ENCODE results near the gene MDM1.

Gene MDM1

DNA sequence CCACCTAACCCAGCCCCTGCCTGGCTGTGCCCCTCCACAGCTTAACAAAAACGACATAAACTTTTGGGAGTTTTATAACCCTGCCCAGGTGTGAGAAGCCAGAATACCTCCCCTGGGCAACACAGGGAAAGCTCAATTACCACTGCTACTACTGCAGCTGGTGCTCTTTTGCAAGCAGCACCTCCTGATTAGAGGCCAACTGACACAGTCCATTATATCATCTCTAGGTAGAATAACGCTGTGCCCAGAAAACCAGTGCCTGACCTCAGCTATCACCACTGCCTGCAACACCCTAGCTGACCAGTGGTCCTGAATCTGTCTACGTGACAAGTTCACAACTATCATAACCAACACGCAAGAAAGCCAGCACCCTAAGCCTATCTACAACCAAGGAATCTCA lies 34.2 kb downstream of the MDM1 start:
- no peak overlapping the region for H3K9ac ChIP-seq (ENCODE audit: low read depth, low read length, poor library complexity, severe bottlenecking)
- no peak overlapping the region for H2AFZ ChIP-seq (ENCODE audit: low read length)
- H3K4me2 ChIP-seq (ENCODE audit: low read depth, low read length, poor library complexity, severe bottlenecking): no peak overlapping the region
- TF ChIP-seq, protein P1, sequence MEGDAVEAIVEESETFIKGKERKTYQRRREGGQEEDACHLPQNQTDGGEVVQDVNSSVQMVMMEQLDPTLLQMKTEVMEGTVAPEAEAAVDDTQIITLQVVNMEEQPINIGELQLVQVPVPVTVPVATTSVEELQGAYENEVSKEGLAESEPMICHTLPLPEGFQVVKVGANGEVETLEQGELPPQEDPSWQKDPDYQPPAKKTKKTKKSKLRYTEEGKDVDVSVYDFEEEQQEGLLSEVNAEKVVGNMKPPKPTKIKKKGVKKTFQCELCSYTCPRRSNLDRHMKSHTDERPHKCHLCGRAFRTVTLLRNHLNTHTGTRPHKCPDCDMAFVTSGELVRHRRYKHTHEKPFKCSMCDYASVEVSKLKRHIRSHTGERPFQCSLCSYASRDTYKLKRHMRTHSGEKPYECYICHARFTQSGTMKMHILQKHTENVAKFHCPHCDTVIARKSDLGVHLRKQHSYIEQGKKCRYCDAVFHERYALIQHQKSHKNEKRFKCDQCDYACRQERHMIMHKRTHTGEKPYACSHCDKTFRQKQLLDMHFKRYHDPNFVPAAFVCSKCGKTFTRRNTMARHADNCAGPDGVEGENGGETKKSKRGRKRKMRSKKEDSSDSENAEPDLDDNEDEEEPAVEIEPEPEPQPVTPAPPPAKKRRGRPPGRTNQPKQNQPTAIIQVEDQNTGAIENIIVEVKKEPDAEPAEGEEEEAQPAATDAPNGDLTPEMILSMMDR (conservative IDR thresholded peaks at IDR 0.05; ENCODE audit: low read length): no peak
- TF ChIP-seq EZH2phosphoT487 (IDR thresholded peaks at IDR 0.05; ENCODE audit: borderline replicate concordance): no peak
- H3F3A ChIP-seq (ENCODE audit: low read depth): no peaks in the 10 kb centered on the region
- no peaks in the 10 kb centered on the region for H3K4me1 ChIP-seq (ENCODE audit: insufficient read depth, low read length, poor library complexity, severe bottlenecking)
- 0 out of 2 replicates have a peak, but pooled peaks cover 6% of the 10 kb centered on the region for H3K9me3 ChIP-seq (ENCODE audit: insufficient read depth, low read depth, low read length)
- H3K4me3 ChIP-seq (ENCODE audit: low read length, poor library complexity, severe bottlenecking): no peak overlapping the region
- no peaks in the 10 kb centered on the region for H4K20me1 ChIP-seq (ENCODE audit: insufficient read depth, low read length, poor library complexity, severe bottlenecking)
- H3K36me3 ChIP-seq (ENCODE audit: insufficient read depth, low read length): peaks cover 35% of the 10 kb centered on the region
- H3K79me2 ChIP-seq (ENCODE audit: insufficient read depth, low read length): no peaks in the 10 kb centered on the region; the same call in 1 of the 2 replicates
- no peaks in the 10 kb centered on the region for H3K9me2 ChIP-seq (replicated peaks; ENCODE audit: low read depth, low read length)
- H3K27me3 ChIP-seq (ENCODE audit: insufficient read depth, low read length, poor library complexity, severe bottlenecking): no peaks in the 10 kb centered on the region

DNA sequence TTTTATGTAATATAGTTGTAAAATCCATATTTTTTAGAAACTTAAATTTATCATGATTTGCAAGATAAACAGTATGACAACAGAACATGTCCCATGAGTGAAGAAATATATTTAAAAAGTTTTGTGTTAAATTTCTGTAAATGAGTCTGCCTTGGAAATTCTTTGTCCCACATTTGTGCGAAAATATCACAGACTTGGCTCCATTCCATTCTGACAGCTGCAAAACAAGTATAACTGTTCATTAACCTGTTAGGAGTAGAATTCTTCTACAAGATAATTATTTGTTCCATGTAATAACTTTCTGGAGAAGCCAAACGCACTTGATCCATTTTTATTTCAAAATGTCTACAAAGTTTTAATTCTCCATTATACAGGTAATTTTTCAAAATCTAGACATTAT lies 37.9 kb downstream of the MDM1 start:
- TF ChIP-seq, protein P1 (conservative IDR thresholded peaks at IDR 0.05; ENCODE audit: low read length): no peak
- TF ChIP-seq EZH2phosphoT487 (IDR thresholded peaks at IDR 0.05; ENCODE audit: borderline replicate concordance): no peak
- H4K20me1 ChIP-seq (ENCODE audit: insufficient read depth, low read length, poor library complexity, severe bottlenecking): no peaks in the 10 kb centered on the region
- no peaks in the 10 kb centered on the region for H3K9me3 ChIP-seq (ENCODE audit: insufficient read depth, low read depth, low read length)
- H3K27me3 ChIP-seq (ENCODE audit: insufficient read depth, low read length, poor library complexity, severe bottlenecking): no peaks in the 10 kb centered on the region
- peaks cover 19% of the 10 kb centered on the region for H3K36me3 ChIP-seq (ENCODE audit: insufficient read depth, low read length)
- H3K9ac ChIP-seq (ENCODE audit: low read depth, low read length, poor library complexity, severe bottlenecking): no peak overlapping the region
- no peaks in the 10 kb centered on the region; the same call in 1 of the 2 replicates for H3K79me2 ChIP-seq (ENCODE audit: insufficient read depth, low read length)
- H3K4me2 ChIP-seq (ENCODE audit: low read depth, low read length, poor library complexity, severe bottlenecking): no peak overlapping the region
- peaks cover 4% of the 10 kb centered on the region; the same call in 1 of the 2 replicates for H3F3A ChIP-seq (ENCODE audit: low read depth)
- no peak overlapping the region for H2AFZ ChIP-seq (ENCODE audit: low read length)
- H3K4me3 ChIP-seq (ENCODE audit: low read length, poor library complexity, severe bottlenecking): no peak overlapping the region
- H3K9me2 ChIP-seq (replicated peaks; ENCODE audit: low read depth, low read length): no peaks in the 10 kb centered on the region
- H3K4me1 ChIP-seq (ENCODE audit: insufficient read depth, low read length, poor library complexity, severe bottlenecking): peaks cover 16% of the 10 kb centered on the region

DNA sequence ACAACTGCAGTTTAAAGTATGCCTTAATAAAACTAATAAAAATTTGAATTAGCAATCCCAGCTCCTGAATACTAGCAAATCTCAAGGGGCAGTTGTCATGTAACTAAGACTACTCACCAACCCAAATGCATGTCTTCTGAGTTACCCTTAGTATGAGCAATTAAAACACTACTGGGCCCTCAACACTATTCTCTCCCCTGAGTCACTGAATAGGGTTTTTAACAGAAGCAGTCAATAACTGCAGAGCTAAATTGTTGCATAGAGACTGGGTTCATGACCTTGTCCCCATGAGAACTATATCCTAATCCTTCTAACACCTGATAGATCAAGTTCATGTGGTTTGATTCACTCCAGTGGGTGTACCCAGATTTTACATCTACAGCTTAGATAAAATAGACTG lies 38.8 kb downstream of the MDM1 start:
- H3K79me2 ChIP-seq (ENCODE audit: insufficient read depth, low read length): no peaks in the 10 kb centered on the region; the same call in 1 of the 2 replicates

More for the DNA sequence above, 38.8 kb downstream of the MDM1 start:
- H3K9me3 ChIP-seq (ENCODE audit: insufficient read depth, low read depth, low read length): no peaks in the 10 kb centered on the region
- no peak for TF ChIP-seq EZH2phosphoT487 (IDR thresholded peaks at IDR 0.05; ENCODE audit: borderline replicate concordance)
- TF ChIP-seq, protein P1 (conservative IDR thresholded peaks at IDR 0.05; ENCODE audit: low read length): no peak
- H3K27me3 ChIP-seq (ENCODE audit: insufficient read depth, low read length, poor library complexity, severe bottlenecking): no peaks in the 10 kb centered on the region
- peaks cover 16% of the 10 kb centered on the region for H3K4me1 ChIP-seq (ENCODE audit: insufficient read depth, low read length, poor library complexity, severe bottlenecking)
- H3K9ac ChIP-seq (ENCODE audit: low read depth, low read length, poor library complexity, severe bottlenecking): no peak overlapping the region
- H2AFZ ChIP-seq (ENCODE audit: low read length): no peak overlapping the region
- H3K36me3 ChIP-seq (ENCODE audit: insufficient read depth, low read length): peaks cover 15% of the 10 kb centered on the region; the same call in 1 of the 2 replicates
- H3K4me2 ChIP-seq (ENCODE audit: low read depth, low read length, poor library complexity, severe bottlenecking): no peak overlapping the region
- no peak overlapping the region for H3K4me3 ChIP-seq (ENCODE audit: low read length, poor library complexity, severe bottlenecking)
- no peaks in the 10 kb centered on the region for H3K9me2 ChIP-seq (replicated peaks; ENCODE audit: low read depth, low read length)
- no peaks in the 10 kb centered on the region for H4K20me1 ChIP-seq (ENCODE audit: insufficient read depth, low read length, poor library complexity, severe bottlenecking)
- H3F3A ChIP-seq (ENCODE audit: low read depth): peaks cover 4% of the 10 kb centered on the region; the same call in 1 of the 2 replicates
